Sigmoid colon (tissue), 7 donors: Measurements from ENCODE around the gene TAS2R30. TPM values are rescaled to one million over a fixed set of nuclear protein-coding genes. Genes with fewer than 3 reads are reported as not detected.

Experiments
- DNase-seq: peaks from one replicate; pipeline ENCODE4 v3.0.0-alpha.2; 2019
- H3K27ac ChIP-seq, 4 donors: fragments of 200-600 bp; sonication (generic); one replicate each; pipeline ENCODE4 v1.5.1; 2016 to 2019; ENCODE audit warnings: mild to moderate bottlenecking in 1 of 4
- H3K27me3 ChIP-seq, 3 donors: fragments of 200-600 bp; sonication (generic); one replicate each; pipeline ENCODE4 v1.5.1; 2019; ENCODE audit warnings: mild to moderate bottlenecking in 1 of 3
- H3K36me3 ChIP-seq, 4 donors: fragments of 200-600 bp; sonication (generic); one replicate each; pipeline ENCODE4 v1.5.1; 2016 to 2019
- H3K4me1 ChIP-seq, 4 donors: fragments of 200-600 bp; sonication (generic); one replicate each; pipeline ENCODE4 v1.5.1; 2017 to 2019
- H3K4me3 ChIP-seq, 4 donors: fragments of 200-600 bp; sonication (generic); one replicate each; pipeline ENCODE4 v1.5.1; 2017 to 2019; ENCODE audit warnings: mild to moderate bottlenecking in 2 of 4, moderate library complexity in 1 of 4
- H3K9me3 ChIP-seq, 4 donors: fragments of 200-600 bp in 3 of 4; sonication (generic) in 3 of 4; one replicate each; pipeline versions ENCODE4 v1.5.1 to v1.6.1; 2013 to 2019
- EP300 ChIP-seq, 4 donors: sonication (generic); formaldehyde crosslinking; IDR thresholded peaks; one replicate each; pipeline ENCODE4 v1.6.1; 2017; ENCODE audit warnings: antibody characterized with exemption in 4 of 4
- POLR2A ChIP-seq, 2 donors: fragments of 450-650 bp; IDR thresholded peaks; one replicate each; pipeline ENCODE4 v1.6.1; 2016; ENCODE audit warnings: antibody characterized with exemption in 2 of 2, mild to moderate bottlenecking in 2 of 2, moderate library complexity in 2 of 2
- POLR2AphosphoS5 ChIP-seq, 4 donors: sonication (generic); formaldehyde crosslinking; IDR thresholded peaks; one replicate each; pipeline ENCODE4 v1.6.1; 2017; ENCODE audit warnings: antibody characterized with exemption in 4 of 4
- WGBS, 2 donors: extraction: QIAGEN DNeasy Blood & Tissue Kit; methylation state at CpG; one replicate each; pipeline ENCODE4 v1.1.7; 2013; 5-methylcytosine and 5-hydroxymethylcytosine counted together
- intact Hi-C: fragments of 100-400 bp; cut with DNase I; formaldehyde crosslinking; loops from one replicate; pipeline ENCODE4 v1.15.1; 2023
- polyA plus RNA-seq, 3 donors: library from polyadenylated mRNA; stranded (reverse); fragments of 200-250 nt; gene quantifications; one replicate each; pipeline ENCODE4 v1.2.3, GENCODE V29; 2013
- total RNA-seq, 4 donors: library from RNA; depleted of rRNA; stranded (reverse); fragments of >200 nt; gene quantifications; one replicate each; pipeline ENCODE4 v1.1.0, GENCODE V29; 2016
- TF ChIP-seq, protein P1 (sequence below), 4 experiments: fragments of 450-650 bp in 3 of 4; fragments of 200-600 bp in 1 of 4; IDR thresholded peaks; one replicate each; pipeline ENCODE4 v1.5.1; 2016 to 2019; ENCODE audit warnings: antibody characterized with exemption in 4 of 4, mild to moderate bottlenecking in 3 of 4, moderate library complexity in 2 of 4
- donor health status: healthy with polysubstance abuse.
- donor health status: Bipolar disorder and iron deficiency.
- donor health status: healthy.

TAS2R30 gene
- total and polyA plus RNA-seq, 7 donors, result 0.36 to 10.5 (median 8.9) TPM; not detected in 2

DNA sequence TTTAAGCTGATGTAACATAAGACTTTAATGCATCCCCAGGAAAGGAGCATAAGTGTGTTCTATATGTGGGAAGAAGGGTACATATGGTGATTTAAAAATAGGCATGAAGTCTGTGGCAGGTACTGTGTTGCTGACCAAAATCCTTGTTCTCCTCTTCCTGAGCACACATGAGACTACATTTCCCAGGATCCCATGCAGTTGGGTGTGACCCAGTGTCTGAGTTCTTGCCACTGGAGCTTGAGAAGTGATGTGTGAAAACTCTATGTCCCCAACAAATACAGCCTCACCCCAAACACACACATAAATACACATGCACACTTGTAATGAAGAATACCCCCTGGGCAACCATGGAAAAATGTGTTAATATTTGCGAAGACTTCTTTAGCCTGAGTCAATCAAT lies 28.1 kb upstream of the TAS2R30 start:
- Histone ChIP-seq H3K36me3 (peaks cover 0 to 20% (median 0%) of the 10 kb centered on the region in 4 donors), H3K4me1 (peaks cover 0 to 18% (median 0%) of the 10 kb centered on the region in 4 donors), H3K4me3 (no peak overlapping the region), H3K27ac (no peak overlapping the region), H3K27me3 (no peaks in the 10 kb centered on the region), H3K9me3 (no peaks in the 10 kb centered on the region)
- no peak for DNase-seq
- 97 to 99% methylated on average over 1 of the region's 1 CpG for WGBS, 2 donors
- intact Hi-C loops, result no loop called here
- no peak for TF ChIP-seq EP300 (IDR thresholded peaks at IDR 0.05)
- no peak for TF ChIP-seq POLR2AphosphoS5 (IDR thresholded peaks at IDR 0.05)
- no peak for TF ChIP-seq POLR2A (IDR thresholded peaks at IDR 0.05)
- TF ChIP-seq, protein P1, sequence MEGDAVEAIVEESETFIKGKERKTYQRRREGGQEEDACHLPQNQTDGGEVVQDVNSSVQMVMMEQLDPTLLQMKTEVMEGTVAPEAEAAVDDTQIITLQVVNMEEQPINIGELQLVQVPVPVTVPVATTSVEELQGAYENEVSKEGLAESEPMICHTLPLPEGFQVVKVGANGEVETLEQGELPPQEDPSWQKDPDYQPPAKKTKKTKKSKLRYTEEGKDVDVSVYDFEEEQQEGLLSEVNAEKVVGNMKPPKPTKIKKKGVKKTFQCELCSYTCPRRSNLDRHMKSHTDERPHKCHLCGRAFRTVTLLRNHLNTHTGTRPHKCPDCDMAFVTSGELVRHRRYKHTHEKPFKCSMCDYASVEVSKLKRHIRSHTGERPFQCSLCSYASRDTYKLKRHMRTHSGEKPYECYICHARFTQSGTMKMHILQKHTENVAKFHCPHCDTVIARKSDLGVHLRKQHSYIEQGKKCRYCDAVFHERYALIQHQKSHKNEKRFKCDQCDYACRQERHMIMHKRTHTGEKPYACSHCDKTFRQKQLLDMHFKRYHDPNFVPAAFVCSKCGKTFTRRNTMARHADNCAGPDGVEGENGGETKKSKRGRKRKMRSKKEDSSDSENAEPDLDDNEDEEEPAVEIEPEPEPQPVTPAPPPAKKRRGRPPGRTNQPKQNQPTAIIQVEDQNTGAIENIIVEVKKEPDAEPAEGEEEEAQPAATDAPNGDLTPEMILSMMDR (IDR thresholded peaks at IDR 0.05), result no peak

DNA sequence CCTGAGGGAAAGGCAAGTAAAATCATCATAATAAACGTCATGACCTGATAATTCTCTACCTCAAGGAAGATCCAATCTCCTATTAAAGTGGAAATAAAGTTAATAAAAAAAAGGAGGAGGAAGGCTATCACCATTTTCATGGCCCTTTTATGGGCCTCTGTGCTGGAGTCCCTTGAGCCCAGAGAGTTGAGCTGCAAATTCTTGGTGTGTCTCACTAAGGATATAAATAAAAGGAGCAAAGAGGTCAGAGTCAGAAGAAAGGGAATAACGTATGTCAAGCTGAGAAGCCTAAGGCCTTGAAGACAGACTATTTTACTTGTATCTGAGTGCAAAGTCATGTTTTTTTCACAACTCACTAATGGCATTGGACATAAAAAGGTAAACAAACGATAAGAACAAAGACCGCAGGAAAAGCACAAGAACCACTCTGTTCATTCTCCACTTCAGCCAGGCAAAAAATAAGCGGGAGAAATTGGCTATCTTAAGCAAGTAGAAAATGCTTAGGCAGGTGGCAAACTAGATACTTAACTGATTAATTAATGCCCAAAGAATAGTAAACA lies 24.5 kb upstream of the TAS2R30 start:
- no peak for DNase-seq
- Histone ChIP-seq H3K4me1 (peaks cover 0 to 14% (median 0%) of the 10 kb centered on the region in 4 donors), H3K36me3 (peaks cover 0 to 13% (median 0%) of the 10 kb centered on the region in 4 donors), H3K9me3 (no peaks in the 10 kb centered on the region), H3K27ac (no peak overlapping the region), H3K4me3 (no peak overlapping the region), H3K27me3 (no peaks in the 10 kb centered on the region)
- intact Hi-C loops, result no loop called here
- TF ChIP-seq EP300 (IDR thresholded peaks at IDR 0.05) (no peak), POLR2AphosphoS5 (IDR thresholded peaks at IDR 0.05) (no peak), POLR2A (IDR thresholded peaks at IDR 0.05) (no peak)
- TF ChIP-seq, protein P1 (IDR thresholded peaks at IDR 0.05), result no peak
- WGBS, 2 donors, result 56 to 73% methylated on average over 5 of the region's 5 CpGs

DNA sequence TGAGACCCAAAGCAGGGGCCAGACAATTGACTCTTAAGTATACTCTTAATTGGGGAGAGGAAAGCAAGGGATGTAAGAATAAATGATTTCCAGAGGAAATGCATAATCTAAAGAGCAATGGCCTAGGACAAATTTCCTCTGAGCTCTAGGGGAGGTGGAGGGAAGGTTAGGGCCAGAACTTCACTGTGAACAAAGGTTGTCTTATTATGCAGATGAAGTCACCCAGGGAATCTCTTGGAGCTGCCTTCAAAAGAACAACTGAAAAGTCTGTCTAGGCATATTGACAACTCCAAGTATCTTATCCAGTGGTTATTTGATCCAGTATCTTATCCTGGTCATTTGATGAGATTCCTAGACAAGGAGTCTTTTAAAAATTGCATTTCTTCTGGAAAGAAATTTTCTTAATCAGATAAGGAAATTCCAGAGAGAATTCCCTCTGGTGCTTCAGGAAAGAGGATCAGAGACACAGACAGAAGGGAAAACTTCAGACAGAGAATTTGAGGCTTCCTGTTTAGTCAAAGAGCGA lies 20.0 kb upstream of the TAS2R30 start:
- WGBS, 2 donors, result 97 to 100% methylated on average over 1 of the region's 1 CpG
- DNase-seq, result no peak
- intact Hi-C loops, result no loop called here

DNA sequence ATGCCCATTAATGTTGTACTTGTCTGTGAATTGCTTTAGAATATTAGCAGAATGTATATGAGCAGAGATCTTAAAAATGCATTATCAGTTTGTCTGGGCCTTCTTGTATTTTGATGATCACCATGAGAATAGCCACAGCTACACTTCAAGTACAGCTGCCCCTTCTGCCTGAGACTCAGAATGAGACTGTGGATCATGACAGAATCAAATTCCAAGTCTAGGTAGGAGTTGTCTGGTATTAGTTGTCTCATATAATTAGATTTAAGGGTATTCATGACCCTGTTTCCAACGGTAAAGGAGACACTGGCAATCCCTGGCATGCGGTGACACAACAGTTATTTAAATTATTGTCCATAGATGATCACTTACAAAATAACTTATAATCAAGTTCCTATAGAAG lies 18.3 kb upstream of the TAS2R30 start:
- TF ChIP-seq EP300 (IDR thresholded peaks at IDR 0.05) (no peak), POLR2A (IDR thresholded peaks at IDR 0.05) (no peak), POLR2AphosphoS5 (IDR thresholded peaks at IDR 0.05) (no peak)
- TF ChIP-seq, protein P1 (IDR thresholded peaks at IDR 0.05), result no peak
- Histone ChIP-seq H3K4me3 (no peak overlapping the region), H3K27me3 (no peaks in the 10 kb centered on the region), H3K4me1 (no peaks in the 10 kb centered on the region), H3K9me3 (no peaks in the 10 kb centered on the region), H3K27ac (no peak overlapping the region), H3K36me3 (no peaks in the 10 kb centered on the region)
- intact Hi-C loops, result no loop called here
- WGBS, 2 donors, result 95% methylated on average over 2 of the region's 2 CpGs
- no peak for DNase-seq

More for the DNA sequence above, 20.0 kb upstream of the TAS2R30 start:
- H3K4me1 ChIP-seq, result peaks cover 0 to 8% (median 0%) of the 10 kb centered on the region in 4 donors
- H3K27ac ChIP-seq, result no peak overlapping the region
- H3K4me3 ChIP-seq, result no peak overlapping the region
- TF ChIP-seq EP300 (IDR thresholded peaks at IDR 0.05), result no peak
- TF ChIP-seq, protein P1 (IDR thresholded peaks at IDR 0.05), result no peak
- TF ChIP-seq POLR2AphosphoS5 (IDR thresholded peaks at IDR 0.05), result no peak
- TF ChIP-seq POLR2A (IDR thresholded peaks at IDR 0.05), result no peak
- no peaks in the 10 kb centered on the region for H3K9me3 ChIP-seq
- no peaks in the 10 kb centered on the region for H3K36me3 ChIP-seq
- H3K27me3 ChIP-seq, result no peaks in the 10 kb centered on the region
